Measurements from ENCODE around the gene CCDC142.

GRCh38 chr2:74448771-74449170 is 34.0 kb downstream of the CCDC142 start:
- TF ChIP-seq CTCF (IDR thresholded peaks at IDR 0.05) (no peak), POLR2A (IDR thresholded peaks at IDR 0.05) (no peak)

Data from uterus (tissue), 2 donors.